ENCODE results near the gene DDR2.

Gene DDR2

DNA sequence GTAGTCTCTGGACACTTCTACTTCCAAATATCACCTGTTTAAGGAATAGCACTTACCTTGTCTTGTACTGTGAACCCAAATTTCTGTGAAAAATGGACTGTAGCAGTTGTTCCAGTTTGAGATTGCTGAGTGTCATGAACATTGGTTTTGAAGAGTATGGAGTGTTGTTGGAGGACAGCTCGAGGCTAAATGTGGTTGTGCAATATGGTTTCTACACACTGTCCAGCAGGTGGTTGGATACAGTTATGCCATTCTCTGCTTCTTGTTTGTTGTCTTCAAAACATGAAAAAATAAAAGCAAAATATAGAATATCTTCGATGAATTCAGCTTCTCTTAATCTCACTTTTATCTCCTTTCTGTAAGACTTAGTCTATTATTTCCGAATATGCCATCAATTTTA lies 67.1 kb downstream of the DDR2 start:
- DNase-seq (ENCODE audit: low read depth in 2 of 2): no peak

DNA sequence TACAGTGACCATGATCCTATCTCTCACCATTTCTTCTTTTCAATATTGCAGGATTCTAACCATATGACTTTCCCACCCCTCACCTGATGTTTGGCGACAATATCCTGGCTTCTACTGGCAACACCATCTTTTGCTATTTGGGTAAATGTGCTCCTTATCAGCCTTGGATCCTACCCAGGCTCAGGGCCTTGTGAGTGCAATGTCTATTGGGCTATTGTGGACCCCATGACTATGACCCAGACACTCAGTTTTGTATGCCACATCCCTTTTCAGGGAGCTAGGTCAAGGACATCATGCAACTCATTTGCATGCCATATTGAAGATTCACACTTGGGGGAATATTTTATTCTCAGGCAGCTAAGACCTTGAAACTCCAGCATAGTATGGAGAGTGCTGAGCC lies 67.9 kb downstream of the DDR2 start:
- DNase-seq (ENCODE audit: low read depth in 2 of 2): no peak

DNA sequence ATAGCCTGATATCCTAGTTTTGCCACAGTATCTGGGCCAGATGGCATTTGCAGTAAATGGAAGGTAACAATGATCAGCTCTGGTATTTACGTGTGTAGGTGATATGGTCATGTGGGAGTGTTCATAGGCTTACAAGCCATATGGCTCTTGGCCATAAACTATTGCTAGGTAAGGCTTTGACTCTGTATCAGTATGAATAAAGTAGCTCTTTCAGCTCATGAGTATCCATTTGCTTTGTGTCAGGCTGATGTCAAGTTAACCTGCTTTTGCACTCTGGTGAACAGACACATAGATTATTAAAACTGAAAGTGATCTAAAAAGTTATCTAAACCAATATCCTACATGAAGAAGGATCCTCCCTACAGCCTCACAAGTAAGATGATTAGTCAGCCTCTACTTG lies 69.0 kb downstream of the DDR2 start:
- no peak for DNase-seq (ENCODE audit: low read depth in 2 of 2)

DNA sequence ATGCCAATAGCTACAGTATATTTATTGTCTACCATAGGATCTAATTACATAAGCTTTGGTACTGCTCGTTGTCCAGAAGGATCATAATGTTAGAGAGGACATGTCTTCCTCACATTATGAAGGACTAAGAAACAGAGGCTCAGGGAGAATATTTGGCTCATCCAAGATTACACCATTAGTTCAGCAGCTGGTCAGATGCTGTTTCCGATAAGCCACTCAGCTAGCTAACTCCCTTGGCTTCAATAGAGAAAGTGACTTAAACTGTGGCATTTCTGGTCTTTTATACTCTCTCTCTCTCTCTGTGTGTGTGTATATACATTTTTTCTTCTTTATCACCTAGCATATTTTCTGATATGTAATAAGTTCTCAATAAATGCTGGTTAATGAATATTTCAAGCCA lies 70.4 kb downstream of the DDR2 start:
- no peak for DNase-seq (ENCODE audit: low read depth in 2 of 2)

DNA sequence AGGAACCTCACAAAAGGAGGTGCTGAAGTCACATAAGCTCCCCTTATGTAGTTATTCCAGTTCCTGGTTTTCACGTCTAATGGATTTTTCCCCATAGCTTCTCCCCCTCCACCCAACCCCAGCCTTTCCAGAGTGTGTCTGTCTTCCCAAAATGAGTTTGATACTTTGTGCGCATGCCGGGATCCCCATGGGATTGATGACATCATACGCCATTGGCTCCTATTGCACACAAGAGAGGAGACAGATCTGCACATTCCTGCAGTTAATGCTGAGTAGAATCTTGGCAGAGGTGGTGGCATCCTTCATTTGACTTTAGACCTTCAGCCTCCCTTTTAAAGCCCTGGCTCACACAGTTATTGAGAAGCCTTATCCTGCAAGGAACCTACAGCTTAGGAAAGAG lies 71.4 kb downstream of the DDR2 start:
- DNase-seq (ENCODE audit: low read depth in 2 of 2): no peak

DNA sequence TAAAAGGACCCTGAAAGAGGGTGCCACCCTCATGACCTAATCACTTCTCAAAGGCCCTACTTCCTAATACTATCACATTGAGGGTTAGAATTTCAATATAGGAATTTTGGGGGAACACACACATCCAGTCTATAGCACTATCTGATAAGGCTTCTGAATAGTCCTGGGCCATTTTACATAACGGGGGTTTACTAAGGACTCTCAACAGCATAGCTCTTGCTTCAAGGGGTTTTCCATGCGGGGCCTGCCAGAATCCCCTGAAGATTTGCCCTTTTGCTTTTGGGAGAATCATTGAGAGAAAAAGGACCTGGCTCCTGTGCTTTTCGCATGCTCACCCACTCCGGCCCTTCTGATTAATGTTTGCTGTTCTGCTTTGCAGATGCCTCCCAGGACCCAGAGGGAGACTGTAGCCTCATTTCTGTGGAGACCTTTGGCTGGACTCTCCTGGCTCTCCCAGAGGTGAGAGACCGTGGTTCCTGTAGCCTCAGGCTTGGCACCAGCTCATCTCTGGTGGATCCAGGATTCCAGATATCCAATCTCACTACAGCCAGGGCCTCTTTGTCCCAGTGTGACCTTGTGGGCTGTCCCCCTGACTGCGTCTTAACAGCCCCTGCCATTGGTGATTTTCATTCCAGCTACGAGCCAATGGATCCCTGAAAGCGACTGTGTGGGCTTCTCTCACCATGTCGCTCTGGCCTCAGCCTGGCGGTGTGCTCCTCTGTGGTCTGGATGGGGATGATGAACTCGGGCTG lies 72.6 kb downstream of the DDR2 start:
- no peak for DNase-seq (ENCODE audit: low read depth in 2 of 2)

DNA sequence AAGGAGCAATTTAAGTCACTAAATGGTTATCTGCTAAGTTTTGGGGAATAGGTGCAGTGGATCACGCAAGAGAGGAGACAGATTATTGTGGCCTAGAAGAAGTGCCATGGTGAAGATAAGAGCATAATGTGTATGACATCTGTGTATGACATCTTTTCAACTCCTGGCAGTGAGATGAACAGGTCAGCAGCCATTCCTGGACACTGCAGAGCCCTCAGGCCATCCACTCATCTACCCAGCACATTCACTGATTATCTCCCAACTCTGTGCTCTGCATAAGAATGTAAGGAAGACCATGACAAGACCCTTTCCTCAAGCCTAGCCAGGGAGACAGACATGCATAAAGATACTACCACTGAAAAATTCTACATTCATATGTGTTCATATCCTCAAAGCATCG lies 73.7 kb downstream of the DDR2 start:
- no peak for DNase-seq (ENCODE audit: low read depth in 2 of 2)

DNA sequence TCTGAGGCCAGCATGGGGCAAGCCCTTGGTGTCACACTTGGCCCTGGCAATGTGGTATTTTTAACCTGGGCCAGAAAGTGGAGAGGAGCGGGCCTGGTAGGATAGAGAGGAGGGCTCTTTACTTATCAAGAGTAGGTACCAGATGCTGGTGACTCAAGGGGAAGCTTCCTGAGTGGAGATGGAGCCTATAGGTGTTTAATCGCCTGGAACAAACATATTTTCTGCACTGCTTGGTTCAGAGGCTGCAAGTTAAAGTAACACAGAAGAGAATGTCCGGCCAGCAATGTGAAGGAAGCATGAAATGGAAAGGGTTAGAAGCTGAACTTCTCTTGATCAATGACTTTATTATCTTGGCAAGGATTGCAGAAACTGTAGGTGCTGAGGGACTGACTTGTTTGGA lies 74.3 kb downstream of the DDR2 start:
- DNase-seq (ENCODE audit: low read depth in 2 of 2): no peak

DNA sequence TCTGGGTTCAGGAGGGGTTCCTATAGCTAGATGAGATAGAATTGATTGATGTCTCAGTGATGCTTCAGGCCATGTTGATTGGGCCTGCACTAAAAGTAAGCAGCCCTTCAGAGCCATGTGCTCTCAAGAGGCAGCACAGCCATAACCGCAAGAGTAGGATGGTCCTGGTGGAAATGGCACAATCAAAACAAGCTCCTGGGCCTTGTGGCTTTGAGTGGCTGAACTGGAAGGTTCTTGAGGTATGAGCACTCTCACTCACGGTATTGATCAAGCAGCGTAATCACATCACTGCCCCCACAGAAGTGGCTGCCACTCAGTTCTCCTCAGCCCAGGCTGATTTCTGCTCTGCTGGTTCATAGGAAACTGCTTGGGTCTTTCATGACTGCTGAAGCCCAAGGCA lies 76.0 kb downstream of the DDR2 start:
- DNase-seq (ENCODE audit: low read depth in 2 of 2): no peak

DNA sequence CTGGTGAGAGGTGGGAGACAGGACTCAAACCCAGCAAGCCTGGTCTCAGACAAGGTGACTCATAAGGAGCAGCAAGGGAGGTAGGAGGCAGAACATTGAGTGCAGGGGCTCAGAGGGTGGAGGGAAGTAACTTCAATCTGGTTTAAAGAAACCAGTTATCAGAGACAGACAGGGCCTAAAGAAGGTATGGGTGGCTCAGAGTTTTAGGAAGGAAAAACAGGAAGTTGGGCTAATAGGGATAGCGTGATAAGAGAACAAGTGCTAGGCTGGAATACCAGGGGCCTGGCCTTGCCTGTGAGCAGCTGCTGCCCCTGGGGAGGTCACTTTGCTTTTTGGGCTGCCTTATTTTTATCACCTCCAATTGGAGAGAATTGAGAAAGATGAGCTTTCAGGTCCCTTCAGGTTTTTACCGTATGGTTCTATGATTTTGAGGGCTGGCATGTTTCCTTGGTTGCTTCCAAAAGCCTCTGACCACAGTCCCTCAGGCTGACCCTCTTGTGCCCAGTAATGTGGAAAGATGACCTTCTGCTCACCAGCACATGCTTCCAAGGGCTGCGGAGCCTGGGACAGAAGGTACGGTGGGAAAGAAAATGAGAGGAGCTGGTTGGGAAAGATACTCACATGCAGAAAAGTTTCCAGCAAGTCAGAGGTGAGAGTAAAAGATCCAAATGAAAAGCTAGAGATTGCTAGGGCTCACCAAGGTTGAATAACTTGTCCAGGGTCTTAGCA lies 77.0 kb downstream of the DDR2 start:
- no peak for DNase-seq (ENCODE audit: low read depth in 2 of 2)

DNA sequence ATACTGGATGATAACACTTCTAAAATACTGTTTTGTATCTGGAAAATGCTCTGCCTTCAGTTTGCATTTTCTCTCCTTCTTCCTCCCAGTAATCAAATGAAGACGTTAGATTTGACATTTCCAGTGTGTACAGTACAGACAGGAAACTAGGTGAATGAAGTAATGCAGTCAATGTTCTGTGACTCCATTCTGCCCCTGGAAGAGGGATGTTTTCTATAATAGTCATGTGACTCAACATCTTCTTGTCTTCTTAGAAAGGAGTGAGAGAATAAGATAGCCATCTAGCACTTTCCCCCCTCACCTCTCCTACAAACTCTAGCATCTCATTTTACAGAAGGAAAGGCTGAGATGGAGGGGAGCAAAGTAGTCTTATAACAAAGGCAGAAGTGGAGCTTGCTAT lies 77.6 kb downstream of the DDR2 start:
- DNase-seq (ENCODE audit: low read depth in 2 of 2): no peak

DNA sequence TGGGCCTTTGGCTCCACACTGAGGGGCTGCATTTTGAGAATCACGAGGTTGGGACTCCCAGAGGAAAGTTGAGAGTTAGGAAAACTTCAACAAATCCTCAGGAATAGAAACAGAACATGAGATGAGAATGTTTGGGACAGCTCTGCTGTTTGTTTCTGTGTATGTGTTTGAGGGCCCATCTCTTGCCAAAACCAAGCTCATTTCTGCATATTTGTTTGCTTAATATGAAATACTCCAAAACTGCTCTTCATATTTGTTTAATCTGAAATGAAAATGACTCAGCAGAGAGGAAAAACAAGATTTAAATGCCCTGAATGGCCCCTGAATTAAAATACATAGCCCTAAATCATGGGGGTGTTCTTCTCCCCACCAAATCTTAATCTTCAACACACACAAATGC lies 78.1 kb downstream of the DDR2 start:
- no peak for DNase-seq (ENCODE audit: low read depth in 2 of 2)

DNA sequence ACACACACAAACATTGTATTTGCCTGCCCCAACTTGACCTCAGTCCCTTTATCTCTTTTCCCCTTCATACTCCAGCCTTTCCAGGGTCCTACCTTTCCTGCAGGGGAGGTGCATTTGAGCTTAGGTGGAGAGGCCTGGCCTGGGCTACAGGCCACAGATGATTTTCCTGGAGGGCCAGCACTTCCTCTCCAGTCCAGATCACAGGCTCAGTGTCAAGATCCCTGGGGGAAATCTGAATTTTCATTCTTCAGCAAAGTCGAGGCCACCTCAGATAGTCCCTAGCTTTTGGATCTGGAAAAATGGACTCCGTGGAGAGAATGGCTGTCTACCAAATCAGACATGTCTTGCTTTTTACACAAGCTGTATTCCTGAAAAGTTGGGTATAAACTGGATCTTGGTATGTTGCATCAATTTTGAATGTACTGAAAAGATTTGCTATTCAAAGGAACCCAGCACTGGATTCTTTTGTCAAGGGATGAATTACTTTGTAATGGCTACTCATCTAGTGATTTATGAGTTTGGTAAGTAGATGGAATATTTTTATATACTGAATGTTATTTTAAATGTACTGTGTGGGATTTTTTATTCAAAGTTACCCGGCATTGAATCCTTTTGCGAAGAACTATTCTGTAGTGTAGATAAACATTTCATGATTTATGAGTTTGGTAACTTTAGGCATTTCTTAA lies 78.7 kb downstream of the DDR2 start:
- no peak for DNase-seq (ENCODE audit: low read depth in 2 of 2)

DNA sequence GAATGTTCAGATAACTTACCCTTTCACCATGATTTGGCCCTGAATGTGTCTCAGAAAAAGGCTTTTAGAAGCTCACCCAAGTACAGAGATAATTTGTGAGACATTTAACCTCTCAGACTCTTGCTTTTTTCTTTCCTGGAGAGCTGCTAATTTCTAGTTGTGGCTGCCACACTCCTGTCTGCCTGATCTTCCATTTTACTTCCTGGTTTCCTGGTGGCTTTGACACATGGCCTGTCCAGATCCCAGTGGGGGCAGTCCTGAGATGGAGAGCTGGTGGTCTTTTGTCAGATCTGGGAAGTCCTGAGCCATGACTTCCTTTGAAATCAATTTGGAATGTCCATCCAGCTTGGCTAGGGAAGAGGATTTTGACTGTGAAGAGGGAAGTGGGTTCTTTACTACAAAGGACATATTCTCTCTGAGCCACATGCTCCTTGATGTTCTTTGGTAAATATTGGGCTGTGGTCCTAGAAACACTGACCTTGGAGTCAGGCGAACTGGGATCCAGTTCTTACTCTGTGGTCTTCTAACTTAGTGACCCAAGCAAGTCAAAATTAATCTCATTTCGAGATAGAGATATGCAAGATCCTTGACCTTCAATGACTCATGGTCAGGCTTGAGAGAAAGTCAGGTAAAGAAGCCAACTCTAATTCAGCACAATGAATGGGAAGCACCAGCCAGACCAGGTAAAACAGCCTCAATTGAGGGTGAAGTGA lies 80.2 kb downstream of the DDR2 start:
- DNase-seq (ENCODE audit: low read depth in 2 of 2): no peak

DNA sequence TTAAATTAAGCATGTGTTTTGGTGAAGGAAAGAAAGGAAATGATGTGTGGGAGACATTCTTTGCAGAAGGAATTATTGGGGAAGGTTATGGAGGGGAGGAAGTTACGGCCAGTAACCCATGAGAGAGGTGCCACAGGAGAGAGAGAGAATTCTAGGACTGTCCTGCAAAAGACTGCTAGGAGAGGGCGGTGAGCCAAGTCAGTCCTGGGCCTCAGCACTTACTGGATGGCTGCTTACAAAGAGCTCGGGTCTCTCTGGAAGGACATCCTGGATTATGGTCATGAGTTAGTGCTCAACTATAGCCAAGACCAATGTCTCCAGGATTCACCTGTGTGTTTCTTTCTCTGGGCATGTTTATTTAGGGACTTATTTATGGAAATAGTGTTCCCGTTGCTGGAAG lies 83.9 kb downstream of the DDR2 start:
- no peak for DNase-seq (ENCODE audit: low read depth in 2 of 2)

DNA sequence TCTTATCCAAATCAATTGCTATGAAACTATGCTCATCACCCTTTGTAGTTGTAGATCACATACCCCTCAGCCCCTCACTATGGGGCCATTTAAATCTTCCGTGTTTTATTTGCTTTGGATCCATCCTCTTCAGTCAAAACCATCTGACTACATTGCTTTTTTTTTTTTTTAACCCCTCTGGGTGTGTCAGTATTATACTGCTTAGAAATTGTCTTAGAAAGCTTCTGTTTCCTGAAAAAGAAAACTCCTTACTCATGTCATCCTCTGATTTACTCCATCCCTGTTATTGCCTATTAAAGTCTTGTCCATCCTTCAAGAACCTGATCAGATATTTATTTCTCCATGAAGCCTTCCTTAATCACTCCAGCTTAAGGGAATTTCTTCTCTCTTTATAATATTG lies 84.3 kb downstream of the DDR2 start:
- no peak for DNase-seq (ENCODE audit: low read depth in 2 of 2)

DNA sequence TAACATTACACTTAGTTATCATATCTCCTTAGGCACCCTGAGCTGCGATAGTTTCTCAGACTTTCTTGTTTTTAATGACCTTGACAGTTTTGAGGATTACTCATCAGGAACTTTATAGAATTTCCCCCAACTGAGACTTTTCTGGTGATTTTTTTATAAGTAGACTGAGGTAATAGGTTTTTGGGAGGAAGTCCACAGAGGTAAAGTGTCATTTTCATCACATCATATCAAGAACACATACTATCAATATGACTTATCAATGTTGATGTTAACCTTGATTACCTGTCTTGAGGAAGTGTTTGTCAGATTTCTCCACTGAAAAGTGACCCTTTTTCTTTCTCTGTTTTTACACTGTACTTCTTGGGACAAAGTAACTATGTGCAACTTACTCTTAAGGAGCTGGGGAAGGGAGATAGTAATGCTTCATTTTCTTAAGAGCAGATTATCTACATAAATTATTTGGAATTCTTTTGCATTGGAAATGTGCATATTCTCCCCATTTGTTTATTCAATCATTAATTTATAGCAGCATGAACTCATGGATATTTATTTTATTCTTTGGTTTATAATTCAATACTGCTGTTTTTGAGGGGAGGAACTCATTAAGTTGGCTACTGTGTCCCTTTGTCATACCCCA lies 85.4 kb downstream of the DDR2 start:
- no peak for DNase-seq (ENCODE audit: low read depth in 2 of 2)

DNA sequence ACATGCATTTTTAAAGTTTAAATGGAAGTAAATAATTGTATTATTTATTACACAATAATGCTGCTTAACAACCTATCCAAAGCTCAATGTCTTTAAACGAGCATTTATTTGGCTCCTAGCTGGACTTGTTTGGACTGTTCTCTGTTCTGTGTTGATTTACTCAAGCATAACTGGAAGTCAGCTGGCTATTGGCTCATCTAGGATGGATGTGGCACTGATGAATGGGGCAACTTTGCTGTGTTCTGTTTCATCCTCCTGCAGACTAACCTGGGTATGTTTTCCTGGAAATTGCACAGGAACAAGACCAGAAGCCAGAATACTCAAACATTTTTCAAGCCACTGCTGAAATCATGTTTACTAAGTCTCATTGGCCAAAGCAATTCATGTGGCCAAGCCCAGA lies 87.4 kb downstream of the DDR2 start:
- no peak for DNase-seq (ENCODE audit: low read depth in 2 of 2)

DNA sequence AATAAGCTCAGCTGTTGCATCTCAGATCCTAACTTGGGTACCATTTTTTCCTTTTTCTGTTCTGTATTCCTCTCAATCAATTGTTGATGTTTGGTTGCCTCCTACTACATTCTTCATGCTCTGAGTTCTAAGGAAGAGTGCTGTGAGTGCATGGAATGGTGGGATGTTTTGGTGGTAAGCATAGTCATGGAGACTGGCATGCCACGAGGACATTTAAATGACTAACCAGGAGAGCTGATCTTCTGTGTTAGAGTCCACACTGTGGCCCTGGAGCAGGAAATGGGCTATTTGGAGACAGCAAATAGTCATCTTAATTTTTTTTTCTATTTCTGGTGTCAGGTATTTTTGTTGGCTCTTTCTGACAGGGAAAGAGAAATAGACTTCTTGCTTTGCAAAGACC lies 88.7 kb downstream of the DDR2 start:
- no peak for DNase-seq (ENCODE audit: low read depth in 2 of 2)

DNA sequence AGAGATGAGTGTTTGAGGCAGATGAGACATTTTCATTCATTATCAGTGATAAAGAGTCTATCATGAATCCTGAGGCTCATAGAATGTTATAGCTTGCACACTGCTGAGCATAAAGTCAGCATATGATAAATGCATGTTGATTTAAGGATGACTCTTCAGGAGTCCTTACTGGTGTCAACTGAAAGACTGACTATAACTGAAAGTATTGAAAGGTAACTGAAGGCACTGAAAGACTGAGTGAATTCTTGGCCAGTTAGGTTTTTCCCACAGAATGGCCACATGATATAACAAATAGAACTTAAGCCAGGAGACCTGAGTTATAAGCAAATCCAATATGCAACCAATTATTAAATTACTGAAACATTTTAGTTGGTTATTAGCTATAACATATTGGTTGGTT lies 89.2 kb downstream of the DDR2 start:
- no peak for DNase-seq (ENCODE audit: low read depth in 2 of 2)

DNA sequence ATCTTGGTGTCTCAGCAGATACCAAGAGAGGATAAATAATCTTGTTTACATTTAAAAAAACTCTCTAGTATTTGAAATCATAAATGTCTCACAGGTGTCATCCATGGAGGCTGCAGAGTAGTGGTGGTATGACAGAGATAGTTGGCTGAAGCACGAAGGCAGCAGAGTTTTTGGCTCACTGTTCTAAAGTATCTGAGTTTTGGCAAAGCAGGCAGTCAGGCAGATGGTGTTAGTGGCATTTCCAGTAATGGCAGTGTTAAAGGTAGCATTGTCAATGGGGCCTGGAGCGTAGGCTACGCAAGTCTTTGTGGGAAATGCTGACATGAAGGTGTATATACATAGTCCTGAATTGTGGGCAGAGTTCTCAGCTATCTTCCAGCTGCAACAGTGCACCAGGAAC lies 89.8 kb downstream of the DDR2 start:
- DNase-seq (ENCODE audit: low read depth in 2 of 2): no peak

DNA sequence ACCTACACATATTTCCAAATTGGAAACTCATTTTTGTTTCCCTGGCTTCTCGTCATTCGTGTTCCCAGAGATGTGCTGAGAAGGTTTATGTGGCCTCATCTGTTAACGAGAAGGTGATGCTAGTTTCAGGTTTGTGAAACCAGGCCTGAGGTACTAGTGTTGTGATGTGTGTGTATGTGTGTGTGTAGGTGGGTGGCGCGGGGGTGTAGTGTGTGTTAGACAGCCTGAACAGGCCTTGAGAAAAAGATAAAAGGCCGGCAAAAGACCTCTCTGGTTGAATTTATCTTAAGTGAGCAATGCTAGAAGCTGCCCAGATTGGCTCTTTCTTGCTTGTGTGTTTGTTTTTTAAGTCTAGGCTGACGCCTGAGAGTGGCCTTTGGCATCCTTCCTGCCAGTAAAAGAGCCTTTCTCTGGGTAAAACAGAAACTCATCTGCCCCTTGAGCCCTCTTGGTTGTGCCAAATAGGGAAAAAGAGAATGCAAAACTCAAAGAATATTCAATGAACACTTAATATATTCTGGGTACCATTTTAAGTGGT lies 92.4 kb downstream of the DDR2 start:
- no peak for DNase-seq (ENCODE audit: low read depth in 2 of 2)
